ENCODE data around the gene ZNF697.

Gene ZNF697

DNA sequence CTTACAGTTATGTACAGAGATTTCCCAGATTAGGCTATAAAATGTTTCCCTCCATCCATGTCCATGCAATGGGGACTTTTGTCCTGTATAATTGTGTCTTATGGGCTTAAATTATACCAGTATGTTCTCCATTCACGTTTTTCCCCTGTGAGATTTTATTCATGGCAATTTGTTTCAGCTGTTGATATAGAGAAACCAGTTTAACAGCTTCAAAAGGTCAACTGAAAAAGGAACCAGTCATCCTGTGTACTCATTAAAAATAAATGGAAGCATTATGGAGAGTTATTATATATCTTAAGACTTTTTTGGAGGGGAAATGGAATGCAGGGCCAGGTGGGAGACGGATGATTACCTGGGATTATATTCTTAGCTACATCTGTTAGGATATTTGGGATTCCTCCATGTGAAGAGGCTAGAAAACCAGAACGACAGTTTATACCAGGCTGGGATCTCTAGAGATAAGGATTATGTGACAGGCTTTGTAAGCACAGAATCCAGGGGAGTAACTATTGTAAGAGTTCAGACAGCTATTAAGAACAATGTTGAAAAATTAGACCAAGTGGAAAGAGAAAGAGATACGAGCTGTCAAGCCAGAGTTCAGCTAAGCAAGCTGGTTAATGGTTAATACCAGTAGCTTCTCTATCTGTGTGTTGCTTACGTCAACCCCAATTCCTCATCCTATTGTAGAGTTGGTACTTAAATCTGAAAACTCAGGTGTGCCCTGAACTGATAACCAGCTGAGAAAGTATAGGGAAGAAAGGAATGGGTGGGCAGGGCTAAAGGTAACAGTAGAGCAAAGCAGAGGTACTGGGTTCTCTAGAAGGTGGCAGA, 12.4 kb upstream of the ZNF697 start:
- DNase-seq = no peak

DNA sequence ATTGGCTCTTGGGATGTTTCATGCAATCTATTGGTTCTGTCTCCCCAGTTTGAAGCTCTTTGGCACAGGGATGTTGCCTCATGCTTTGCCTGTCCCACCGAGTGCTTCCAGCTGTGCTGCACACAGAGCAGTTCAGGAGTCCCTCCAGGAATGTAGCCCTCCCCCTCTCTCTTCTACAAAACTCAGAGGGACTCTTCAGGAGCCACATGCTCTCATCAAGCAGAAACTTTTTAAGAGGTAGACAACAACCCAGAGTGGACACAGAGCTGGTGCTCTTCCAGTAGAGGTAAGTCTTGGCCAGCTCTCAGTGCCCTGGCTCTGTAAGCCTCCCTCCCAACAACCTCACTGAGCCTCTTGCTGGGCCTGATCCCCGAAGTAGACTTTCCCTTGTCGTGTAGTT, 11.6 kb upstream of the ZNF697 start:
- no peak for DNase-seq

DNA sequence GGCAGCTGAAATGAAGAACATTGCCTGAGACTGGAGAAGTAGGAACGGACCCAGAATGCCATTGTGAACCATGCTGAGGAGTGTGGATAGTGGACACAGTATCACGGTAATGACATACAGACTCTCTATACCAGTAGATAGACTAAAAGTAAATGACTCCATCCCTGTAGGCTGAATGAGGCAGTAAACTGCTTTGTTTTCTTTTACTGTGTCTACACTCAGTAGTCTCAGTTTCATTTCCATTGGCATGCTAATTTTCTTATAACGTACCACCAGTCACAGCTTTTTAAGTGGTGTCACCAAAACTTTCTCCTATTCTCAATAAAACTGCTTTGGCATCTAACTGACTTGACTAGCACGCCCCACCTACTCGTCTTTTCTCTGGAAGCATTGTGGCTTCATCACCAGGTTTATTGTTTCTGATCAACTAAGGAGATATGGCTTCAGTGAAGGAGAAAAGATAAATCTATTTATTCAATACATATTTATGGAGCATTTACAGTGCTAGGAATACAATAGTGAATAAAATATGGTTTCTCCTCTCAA, 8.4 kb upstream of the ZNF697 start:
- no peak for DNase-seq

DNA sequence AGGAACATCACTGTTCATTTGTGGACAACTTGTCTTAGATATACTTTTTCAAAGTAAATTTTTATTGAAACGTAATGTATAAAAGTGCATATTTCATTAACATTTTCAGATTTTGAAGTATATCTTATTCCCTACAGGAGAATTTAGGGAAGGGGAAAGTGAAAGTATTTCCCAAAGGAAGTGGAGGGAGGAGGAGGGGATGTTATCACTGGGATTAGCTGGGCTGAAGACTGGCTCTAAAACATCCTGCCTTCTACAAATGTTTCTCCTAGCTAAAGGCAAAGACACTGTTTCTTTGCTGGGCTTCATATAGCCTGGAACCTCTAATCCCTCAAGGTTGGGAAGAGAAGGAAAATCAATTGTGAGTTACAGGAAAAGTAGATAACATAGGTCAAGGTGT, 7.1 kb upstream of the ZNF697 start:
- DNase-seq = no peak

DNA sequence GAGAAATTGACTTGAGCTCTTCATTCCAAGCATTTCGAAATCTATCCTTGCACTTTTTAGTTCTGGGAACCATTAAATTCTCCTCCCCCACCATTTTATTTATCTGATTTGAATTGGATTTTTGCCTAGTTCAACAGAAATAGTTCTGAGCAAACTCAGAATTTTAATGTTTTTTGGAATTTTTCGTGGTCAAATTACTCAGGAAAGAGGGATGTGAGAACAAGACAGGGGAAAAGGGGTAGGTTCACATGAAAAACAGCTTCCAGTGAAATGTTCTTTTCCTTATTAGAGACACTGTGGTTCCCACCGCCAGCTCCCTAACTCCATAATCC, 5.7 kb upstream of the ZNF697 start:
- DNase-seq = no peak

DNA sequence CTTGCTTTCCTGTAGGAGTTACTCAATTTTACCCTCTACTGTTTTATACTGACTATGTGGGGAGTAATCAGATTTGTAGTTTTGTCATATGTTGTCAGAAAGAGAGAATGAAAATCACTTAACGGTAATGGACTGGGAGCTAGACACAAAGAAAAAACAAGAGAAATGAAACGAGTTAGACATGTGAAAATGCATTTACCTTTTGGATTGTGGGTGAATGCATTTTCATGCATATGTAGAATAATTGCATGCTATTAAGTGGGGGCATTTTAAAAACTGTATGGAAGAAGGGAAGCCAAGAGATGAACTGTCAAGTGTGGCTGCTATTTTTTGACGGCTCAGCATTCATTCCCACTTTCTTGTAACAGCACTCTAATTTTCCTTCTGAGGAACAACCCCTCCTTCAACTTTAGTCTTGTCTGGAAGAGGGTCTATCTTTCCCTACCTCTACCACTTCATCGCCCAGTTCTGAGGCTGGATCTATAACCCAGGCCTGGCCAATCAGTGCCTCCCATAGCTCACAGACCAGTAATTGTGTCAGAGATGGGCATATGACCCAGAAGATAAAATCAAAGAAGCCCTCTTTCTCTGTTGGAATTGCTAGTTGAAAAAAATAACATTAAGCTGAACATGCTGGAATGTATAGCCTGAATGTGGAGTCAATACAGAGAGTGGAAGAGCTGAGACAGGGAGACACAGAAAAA, 5.2 kb upstream of the ZNF697 start:
- no peak for DNase-seq

DNA sequence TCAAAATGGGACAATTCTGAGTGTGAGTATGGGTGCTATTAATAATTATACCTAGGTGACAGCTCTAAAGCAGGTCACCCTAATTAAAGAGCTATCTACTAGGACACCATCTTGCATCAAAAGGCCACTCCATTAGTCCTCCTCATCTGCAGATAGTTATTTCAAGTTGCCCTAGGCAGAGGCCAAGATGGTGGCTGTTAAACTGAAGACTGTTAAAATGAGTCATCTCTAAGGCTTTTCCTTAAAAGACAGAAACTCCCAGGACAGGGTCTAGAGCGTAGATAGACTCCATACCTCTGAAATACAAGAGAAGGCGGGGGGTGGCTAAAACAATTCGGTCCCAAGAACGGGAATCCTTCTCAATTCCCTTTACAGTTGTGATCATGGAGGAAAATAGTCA, 4.5 kb upstream of the ZNF697 start:
- no peak for DNase-seq

DNA sequence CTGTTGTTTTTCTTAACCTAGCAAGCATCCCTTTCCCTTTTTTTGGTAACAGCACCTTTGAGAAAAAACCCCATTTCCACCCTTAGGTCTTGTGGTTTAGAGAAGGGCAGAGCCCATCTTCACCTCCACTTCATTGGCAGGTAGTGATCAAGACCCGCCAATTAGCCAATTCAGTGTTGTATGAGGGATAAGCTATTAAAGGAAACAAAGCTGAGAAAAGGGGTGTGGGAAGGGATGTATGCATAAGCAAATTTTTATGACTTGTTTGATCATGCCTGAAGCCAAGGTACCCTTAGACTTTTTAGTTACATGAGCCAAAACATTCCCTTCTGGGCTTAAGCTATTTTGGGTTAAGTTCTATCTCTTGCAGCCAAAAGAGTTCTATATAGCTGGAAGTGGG, 3.6 kb upstream of the ZNF697 start:
- DNase-seq = no peak

DNA sequence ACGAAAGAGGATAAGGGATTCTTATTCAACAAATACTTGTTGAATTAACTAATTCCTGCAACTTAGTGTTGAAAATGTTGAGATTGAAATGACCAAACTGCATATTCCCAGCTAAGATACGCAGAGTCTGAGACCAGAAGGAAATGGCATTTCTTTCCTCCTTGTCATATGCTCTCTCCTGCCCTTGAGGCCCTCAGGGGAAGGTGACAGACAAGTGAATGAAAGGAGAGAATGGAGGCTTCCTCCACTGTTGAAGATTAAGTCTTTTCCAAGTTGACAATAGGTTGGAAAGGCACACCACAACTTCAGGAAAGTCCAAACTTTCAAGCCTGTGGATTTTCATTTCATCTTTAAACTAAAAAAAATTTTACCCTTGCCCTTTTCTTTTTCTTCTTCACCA, 3.1 kb upstream of the ZNF697 start:
- no peak for DNase-seq

DNA sequence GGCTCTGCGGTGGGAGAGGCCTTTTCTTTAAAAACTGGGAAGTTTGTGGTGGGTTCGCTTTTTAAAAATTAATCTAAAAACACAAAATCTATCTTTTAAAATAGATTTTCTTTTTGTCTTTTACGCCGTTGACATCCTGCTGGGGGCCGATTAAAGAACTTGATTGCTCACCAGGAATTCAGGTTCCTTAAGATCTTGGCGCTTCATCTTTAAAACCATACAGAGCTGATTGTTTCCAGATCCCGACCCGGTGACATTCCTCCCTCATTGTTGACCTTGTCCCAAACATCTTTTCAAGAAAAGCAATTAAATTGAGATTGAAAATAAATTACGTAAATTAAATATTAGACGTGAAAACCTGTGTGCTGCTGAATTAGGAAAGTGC, 546 bp upstream of the ZNF697 start:
- no peak for DNase-seq

DNA sequence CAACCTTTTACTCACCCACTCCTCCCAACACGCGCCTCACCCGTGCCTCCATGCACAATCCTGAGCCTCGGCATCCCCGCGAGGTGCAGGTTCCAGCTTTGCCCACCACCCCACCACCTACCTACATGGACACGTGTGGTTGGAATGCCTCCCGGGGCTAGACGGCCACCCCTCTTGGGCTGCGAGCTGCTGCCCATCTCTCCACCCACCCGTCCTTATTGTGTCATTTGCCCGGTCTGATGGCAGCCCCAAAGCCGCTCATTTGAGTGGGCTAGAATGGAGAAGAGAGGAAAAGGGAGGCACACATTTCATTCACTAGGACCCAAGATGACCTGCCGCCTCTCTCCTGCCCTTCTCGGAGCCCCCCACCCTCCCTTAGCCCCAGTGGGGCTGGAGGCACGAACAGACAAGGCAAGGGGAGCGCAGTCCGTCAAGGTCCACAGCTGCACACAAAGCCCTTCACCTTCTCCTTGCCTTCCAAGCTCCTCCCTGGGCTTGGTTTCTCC, 785 bp downstream of the ZNF697 start:
- no peak for DNase-seq

DNA sequence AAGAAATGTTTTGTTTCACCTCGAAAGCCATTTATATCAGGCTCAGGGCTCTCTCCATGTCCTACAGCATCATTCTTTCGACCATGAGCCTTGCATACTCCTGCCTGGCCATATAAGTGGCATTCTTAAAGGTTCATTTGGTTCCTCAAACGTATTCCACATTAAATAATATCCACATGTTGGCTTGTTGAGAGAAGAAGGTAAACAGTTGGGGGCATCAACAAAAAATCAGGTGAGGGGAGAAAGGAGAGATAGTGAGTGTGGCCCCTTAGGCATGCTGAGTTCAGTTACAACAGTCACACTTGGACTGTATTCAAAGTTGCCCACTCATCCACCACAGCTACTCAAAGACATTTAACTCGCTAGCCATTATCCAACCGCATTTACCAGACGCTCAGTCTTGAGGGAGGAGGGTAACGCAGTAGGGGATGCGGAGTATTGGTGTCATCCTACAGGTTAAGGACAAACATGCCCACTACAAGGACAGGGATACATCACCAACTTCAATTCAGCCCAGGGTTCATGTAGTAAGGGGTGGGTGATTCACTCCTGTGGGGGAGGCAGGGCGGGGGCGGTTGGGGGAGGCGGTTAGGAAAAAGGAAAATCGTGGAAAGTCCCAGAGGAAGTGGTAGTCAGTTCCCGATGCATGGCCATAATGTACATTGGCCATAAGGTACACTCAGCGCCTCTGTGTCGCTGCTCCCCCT, 1.4 kb downstream of the ZNF697 start:
- no peak for DNase-seq

DNA sequence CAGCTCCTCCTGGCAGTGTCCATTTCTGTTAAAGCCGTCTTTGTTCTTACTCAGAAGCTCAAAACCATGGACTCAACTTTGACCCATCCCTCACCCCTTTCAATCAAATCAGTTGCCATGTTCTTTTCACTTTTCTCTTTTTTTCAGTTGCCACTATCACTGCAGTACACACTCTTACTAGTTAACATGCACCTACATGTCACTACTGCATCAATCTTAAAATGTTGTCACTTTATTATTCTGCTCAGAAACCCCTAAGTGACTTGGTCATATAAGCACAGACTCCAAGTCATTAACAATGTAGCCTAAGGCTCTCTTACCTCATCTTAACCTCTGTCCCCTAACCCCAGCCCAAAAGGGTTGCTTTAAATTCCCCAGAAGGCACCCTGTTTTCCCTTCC, 9.0 kb downstream of the ZNF697 start:
- no peak for DNase-seq

DNA sequence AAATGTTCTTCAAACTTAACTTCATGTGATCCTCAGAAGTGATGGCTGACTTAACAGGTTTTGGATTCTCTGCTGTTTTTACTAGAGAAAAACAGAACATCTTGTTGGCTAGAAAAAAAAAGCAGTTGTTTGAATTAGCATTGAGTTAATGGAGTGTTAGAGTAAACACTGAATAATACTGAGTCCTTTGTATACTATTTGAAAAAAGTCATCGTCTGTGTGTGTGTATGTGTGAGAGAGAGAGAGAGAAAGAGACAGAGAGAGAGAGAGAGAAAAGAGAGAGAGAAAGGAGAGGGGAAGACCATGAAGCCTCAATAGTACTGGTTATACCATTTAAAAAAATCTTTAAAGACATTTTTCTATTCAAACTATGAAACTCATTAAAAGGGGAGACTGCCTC, 10.4 kb downstream of the ZNF697 start:
- DNase-seq = no peak

DNA sequence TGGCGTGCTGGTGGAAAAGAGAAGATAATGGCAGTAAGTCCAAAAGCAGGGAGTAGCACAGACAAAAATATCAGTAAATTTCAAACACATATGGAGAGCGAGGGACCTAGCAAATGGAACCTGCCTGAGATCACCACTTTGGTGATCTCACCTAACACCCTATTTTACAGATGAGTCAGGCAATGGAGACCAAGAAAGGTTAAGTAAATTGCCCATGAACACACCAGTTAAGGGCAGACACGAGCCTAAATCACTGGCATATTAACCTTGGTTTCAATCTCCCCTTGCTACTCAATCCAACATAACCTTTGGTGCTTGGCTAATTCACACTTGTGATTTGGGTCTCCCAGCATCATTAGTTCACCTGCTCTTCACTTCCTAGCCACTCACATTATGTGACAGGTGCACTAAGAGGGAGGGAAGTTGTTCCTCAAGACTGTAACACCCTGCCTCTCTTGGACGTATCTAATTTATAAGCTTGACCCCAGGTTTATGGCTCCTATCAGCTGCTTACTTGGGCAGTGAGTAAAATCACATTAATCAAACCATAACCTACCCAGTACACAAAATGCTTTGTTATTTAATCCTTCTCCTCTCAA, 11.5 kb downstream of the ZNF697 start:
- no peak for DNase-seq

DNA sequence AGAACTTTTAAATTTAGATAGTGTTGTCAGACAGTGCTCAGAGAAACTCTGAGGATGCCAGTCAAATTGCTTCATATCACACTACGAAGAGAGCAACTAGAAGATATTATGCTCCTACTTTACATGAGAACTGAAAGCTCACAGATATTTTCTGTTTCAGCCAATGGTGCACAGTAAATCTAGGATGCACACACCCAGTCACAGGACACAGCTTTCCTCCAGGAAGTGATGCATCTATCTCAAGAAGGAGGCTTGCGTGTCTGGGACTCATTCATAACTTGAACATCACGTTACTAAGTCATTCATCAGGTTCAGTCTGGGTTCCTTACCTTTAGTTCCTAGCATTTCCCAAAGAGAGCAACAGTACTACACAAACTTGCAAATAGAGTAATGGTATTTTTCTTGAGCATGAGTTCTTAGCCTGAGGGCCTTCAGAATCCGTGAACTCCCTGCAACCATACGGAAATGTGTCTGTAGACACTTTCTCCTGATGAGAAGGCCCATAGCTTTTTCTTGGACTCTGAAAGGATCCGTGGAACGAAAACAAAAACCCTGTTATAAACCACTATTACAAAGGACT, 12.2 kb downstream of the ZNF697 start:
- no peak for DNase-seq

DNA sequence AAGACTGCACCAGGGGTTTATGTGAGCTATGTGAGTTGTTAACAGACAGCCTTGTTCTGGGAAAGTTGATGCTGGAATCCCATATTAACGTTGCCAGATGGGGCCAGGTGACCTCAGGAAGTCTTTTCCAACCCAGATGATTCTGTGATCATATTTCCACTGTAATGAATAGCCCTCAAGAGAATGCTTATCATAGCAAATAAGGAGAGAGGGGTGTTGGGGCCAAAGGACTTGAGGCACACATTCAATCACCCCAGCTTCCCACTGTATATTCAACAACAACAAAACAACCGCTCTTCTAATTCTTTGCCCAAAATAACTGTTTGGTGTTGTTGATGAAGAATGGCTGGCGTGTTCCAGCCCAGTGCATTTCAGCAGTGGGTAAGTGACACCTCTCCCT, 14.1 kb downstream of the ZNF697 start:
- no peak for DNase-seq

DNA sequence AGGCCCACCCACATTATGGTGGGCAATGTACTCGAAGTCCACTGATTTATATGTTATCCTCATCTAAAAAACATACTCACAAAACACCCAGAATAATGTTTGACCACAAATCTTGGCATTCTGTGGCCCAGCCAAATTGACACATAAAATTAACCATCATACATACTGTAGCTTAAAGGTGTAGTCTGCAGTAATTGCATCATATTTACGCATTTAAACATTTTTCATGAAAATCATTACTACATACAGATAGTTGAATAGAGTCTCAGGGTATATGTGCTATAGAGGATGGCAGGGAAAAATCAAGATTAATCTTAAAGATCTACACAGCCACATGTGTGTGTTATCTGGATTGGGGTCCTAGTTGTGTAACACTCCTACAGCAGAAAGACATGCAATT, 14.5 kb downstream of the ZNF697 start:
- DNase-seq = no peak

DNA sequence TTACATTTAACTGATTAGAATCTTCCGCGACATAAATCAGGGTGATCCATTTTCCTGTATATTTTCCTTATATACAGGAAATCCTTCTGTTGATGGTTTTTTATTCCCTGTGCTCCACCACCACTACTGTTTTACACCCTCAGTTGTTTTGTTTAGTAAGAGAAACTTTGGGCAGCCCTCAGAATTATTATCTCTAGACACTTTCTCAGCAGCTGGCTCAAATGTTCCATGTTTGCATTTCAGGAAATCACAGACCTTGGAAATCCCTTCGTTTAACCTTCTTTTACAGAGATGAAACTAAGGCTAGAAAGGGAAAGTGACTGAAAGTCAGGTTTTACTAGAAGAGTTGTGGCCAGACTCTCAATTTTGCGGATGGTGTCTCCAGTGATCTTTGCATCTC, 15.2 kb downstream of the ZNF697 start:
- DNase-seq = no peak

DNA sequence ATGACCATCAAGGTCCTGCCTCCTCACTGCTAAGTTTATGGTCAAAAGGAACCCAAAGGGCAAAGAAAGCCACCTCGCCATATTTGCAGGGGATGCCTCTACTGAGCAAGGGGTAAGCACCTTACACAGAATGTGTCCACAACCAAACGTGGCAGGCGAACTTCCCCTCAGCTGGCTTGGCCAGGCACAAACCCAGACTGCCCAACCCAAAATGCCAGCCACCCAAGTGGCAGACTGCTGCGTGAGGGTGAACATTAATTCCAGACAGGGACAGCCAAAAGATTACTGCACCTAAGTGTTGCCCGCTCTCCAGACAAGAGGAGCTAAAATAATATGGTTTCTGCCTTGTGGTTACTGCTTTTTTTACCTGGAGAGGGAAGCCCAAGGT, 16.0 kb downstream of the ZNF697 start:
- no peak for DNase-seq

DNA sequence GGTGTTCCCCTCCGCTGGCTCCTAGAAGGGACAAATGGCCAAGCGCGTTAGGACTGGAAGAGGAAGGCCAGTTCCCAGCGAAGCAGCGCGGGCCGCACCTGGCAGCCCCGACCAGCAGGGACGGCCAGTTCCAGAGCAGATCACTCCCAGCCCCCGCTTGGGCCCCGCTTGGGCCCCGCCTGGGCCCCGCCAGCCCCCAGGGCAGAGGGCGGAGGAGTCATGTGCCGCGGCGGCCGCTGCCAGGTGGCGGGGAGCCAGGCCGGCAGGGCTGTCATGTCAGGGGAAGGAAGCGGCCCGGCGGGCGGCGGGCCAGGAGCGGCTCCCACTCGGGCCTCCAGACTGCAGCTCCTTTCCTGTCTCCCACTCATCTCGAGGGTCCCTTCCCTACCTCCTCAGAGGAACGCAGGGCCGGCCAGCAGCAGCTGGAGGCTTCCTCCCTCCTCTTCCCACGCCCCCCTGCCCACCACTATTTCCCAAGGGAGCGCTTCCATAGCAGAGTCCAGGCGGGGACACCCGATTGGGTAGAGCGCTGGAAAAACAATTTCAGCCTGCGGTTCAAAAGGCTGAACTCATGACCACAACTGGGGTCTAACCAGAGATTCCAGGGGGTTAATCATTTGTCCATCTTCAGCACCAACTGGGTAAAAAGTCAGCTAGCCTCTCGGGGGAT, 16.5 kb downstream of the ZNF697 start:
- DNase-seq = no peak

DNA sequence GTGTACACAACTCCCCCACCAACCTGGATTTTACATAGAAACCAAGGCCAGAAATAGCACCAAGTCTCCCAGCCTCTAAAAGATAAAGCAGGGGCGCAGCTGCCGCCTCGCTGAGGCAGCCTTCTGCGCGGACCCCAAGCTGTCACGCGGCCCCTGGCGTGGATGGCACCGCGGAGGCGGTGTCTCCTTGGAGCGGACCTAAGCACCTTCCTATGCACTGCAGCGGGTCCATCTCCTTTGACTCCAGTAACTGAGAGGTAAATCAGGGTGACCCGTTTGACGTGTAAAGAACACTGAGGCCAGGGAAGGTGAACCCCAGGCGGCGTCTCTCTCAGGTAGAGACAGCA, 17.0 kb downstream of the ZNF697 start:
- DNase-seq = no peak

DNA sequence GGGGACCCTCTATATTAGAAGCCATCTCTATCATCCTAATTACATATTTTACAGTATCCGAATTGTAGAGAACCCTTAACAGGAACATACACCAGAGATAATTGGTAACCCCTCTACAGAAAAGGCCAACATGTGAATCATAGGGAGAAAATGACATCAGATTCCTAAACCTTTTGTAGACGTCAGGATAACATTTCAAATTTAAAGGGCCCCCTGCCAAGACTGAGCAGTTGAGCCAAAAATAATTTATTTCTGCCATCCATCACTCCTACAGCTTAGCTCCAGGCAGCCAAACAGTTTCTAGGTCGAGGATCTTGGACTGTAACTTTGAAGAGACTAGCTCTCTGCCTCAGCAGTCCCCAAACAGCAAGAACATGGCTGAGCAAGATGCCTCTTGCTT, 21.2 kb downstream of the ZNF697 start:
- no peak for DNase-seq
